ENCODE results near the gene SMYD5.

Gene SMYD5

DNA sequence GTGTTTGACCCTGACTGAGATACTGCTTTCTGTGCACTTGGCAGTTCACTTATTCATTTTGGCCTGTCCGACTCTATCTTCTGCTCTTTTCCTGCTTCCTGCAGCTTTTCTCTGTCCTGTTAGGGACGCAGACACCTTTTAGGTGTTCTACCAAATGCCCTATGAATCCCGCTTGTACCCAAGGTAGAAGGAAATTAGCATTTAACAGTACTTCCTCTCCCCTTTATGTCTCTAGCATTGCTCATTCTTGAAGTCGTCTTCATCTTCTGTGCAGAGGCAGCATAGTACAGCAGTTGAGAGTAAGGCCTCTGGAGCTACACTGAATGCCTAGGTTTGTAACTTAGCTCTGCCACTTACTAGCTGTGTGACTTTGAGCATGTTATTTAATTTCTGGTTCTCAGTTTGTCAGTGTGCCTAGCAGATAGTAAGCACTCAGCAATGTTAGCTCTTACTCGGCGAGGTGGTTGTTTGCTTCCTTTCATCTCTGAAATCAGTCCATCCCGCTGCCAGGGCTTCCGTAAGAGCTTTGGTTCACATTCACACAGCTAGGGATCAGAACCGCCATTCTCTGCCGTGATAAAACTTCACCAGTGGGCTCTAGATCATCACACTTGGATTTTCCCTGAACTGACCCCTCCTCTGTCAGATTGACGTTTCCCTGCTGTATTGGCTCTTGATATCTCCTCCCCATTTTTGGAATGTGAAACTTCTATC, 21.4 kb downstream of the SMYD5 start:
- intact Hi-C loops (cut with DNase I) = loop anchor here (10.0 kb wide), 1 partner anchor 499 kb away; the partner anchor contains the start of gene TPRKB

GRCh38 chr2:73237168-73237567, 23.1 kb downstream of the SMYD5 start:
- intact Hi-C loops (cut with DNase I) = loop anchor here (10.0 kb wide), 1 partner anchor 498 kb away; the partner anchor contains the start of gene TPRKB
- peak in 1 of 10 donors; percentile 3 for DNase-seq

More for the DNA sequence above, 21.4 kb downstream of the SMYD5 start:
- DNase-seq = peak in 1 of 10 donors; percentile 5

DNA sequence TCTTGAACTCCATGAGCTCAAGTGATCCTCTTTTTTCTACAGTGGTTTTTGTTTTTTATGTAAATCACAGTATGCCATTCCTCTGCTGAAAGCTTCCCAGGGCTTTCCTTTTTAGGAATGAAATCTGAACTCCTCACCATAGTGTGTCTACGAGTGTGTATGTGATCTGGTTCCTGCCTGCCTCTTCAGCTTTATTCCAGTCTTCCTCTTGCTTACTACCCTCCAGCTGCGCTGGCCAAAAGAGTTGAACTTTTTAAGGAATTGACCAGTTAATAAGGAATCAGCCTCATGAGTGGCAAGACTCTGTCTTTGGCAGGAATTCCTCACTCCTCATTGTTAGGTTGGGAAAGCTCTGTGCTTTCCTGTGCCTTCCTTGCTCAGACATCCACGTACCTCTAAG, 24.1 kb downstream of the SMYD5 start:
- intact Hi-C loops (cut with DNase I) = loop anchor here (10.0 kb wide), 1 partner anchor 497 kb away; the partner anchor contains the start of gene TPRKB

DNA sequence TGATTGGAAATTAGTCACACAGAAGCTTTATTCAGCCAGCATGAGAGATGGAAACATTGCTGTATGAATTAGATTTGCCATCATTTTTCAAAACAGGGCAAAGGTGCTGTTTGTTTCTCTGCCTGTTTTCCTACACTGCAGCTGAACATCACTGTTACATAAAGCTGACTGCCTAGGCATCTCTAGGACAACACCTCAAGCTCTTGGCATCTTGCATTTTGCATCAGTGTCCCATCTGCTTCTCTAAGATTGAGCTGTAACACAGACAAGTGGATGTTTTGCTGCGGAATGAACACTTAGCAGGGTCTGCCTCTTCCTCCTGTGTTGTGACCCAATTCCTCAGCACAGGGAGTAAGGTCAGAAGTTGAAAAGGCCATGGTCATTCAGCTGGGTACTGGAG, 24.9 kb downstream of the SMYD5 start:
- DNase-seq = peak in 1 of 10 donors; percentile 46
- intact Hi-C loops (cut with DNase I) = loop anchor here (10.0 kb wide), 1 partner anchor 496 kb away; the partner anchor contains the start of gene TPRKB

More for the DNA sequence above, 24.1 kb downstream of the SMYD5 start:
- peak in 1 of 10 donors; percentile 15 for DNase-seq

GRCh38 chr2:73239776-73240175, 25.7 kb downstream of the SMYD5 start:
- DNase-seq = no peak
- intact Hi-C loops (cut with DNase I) = loop anchor here (10.0 kb wide), 1 partner anchor 495 kb away; the partner anchor contains the start of gene TPRKB

GRCh38 chr2:73243884-73244570, 30.0 kb downstream of the SMYD5 start:
- intact Hi-C loops (cut with DNase I) = no loop called here
- DNase-seq = peak in 1 of 10 donors; percentile 37

DNA sequence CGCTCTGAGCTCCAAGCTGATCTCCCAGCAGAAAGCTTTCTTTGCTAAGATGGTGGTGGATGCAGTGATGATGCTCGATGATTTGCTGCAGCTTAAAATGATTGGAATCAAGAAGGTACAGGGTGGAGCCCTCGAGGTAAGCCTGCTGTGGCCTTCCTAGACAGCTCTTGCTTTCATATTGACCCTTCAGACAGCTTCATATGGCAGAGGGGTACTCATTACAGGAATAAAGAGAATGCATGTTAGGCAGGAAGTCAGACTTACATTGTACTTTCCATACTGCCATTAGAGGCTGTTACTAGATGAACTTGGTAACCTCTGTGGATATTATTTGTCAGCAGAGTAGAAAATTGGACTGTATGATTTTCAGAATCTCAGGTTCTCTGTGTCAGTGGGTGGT, 30.5 kb downstream of the SMYD5 start:
- intact Hi-C loops (cut with DNase I) = no loop called here
- peak in 1 of 10 donors; percentile 8 for DNase-seq

GRCh38 chr2:73246850-73247249, 32.8 kb downstream of the SMYD5 start:
- intact Hi-C loops (cut with DNase I) = no loop called here
- no peak for DNase-seq

GRCh38 chr2:73249636-73250035, 35.6 kb downstream of the SMYD5 start:
- intact Hi-C loops (cut with DNase I) = no loop called here
- peak in 1 of 10 donors; percentile 42 for DNase-seq

GRCh38 chr2:73250872-73251846, 37.1 kb downstream of the SMYD5 start:
- intact Hi-C loops (cut with DNase I) = no loop called here
- DNase-seq = no peak

- intact Hi-C loops (cut with DNase I) = no loop called here
- DNase-seq = no peak
Measured at GRCh38 chr2:73252238-73253027, 38.4 kb downstream of the SMYD5 start.

DNA sequence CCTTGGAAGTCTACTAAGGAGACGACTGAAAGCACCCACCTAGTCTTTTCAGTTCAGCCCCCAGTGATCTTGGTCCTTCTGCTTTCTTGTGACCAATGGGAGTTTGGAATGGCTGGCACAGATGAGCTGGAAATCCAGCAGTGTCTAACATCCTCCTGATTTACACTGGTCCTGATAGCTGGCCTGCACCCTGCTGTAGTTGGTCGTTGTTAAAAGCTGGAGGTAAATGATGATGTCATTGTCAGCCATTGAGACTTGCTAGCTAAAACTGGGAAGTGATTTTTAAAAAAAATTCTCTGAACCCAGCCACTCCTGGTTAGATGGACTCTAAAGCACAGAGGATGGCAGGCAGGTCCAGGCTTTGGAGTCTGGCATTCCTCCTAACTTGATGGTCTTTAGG, 39.4 kb downstream of the SMYD5 start:
- DNase-seq = no peak
- intact Hi-C loops (cut with DNase I) = no loop called here

DNA sequence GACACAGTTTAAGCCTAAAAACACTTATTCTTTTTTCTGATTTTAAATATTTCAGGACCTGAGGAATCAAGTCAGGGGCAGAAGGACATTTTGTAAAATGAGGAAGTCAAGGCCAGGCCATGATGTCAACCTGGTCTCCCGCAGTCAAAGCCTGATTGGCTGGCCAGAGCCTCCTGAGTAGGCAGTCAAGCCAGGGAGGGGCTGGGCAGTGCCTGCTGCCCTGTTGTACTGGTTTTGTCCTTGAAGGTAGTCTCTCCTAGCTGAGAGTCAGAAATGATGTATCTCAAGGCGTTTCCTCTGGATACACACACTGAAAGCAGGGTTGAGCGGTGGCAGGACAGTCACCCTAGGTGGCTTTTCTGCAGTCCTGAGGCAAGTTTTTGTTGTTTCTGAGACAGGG, 39.9 kb downstream of the SMYD5 start:
- intact Hi-C loops (cut with DNase I) = no loop called here
- no peak for DNase-seq

GRCh38 chr2:73254343-73255006, 40.4 kb downstream of the SMYD5 start:
- intact Hi-C loops (cut with DNase I) = no loop called here
- no peak for DNase-seq

- DNase-seq = no peak
- intact Hi-C loops (cut with DNase I) = no loop called here
Measured at GRCh38 chr2:73255007-73255644, 41.1 kb downstream of the SMYD5 start.

DNA sequence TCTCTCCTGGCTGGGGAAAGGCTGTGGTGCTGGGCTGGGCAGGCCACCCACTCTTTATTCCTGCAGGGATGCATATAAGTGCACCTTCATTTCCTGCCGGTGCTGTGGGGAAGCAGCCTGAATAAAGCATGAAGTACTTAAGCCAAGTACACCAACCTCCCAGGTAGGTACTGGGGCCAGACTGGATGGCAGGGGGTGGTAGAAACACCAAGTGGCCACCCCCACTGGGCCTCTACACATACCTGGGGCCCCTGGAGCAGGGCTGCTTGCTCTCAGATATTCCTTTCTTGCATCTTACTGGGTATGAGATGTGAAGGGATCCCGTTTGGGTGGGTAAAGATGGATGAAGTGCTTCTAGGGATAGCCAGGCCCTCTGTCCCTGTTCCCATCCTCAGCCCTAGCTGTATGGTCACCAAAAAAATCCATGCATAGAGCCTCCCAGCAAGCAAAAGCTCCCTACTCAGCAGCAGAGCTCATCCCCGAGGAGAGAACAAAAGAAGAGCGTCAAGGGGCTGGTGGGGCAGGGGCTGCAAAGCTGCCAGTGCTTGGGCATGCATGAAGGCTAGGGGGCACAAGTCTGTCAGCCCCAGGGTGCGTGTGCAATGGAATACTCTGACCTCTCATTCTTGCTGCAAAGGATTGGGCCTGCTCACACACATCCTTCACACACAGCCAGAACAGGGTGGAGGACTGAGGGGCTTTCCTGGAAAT, 42.0 kb downstream of the SMYD5 start:
- no peak for DNase-seq
- intact Hi-C loops (cut with DNase I) = no loop called here

GRCh38 chr2:73256618-73256922, 42.5 kb downstream of the SMYD5 start:
- DNase-seq = no peak
- intact Hi-C loops (cut with DNase I) = no loop called here

DNA sequence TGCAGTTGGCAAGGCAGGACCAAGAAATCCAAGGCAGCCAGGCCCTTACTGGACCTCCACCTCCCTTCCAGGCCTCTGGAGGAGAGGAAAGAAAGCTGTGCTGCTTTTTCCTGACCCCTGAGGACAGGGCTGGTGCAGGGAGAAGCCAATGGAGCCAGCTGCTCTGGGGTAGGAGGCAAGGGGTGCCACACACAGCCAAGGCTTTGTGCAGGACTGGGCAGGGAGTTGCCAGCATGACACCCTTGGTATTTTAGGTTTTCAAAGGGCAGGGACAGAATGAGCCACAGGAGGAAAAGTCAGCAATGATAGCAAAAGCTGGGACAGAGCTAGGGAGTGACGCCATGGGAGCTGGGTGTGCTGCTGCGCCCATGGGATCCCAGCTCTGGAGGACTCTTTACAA, 43.0 kb downstream of the SMYD5 start:
- intact Hi-C loops (cut with DNase I) = no loop called here
- no peak for DNase-seq

Measured in posterior cingulate gyrus (tissue), 11 donors.